DMS79 (cell line): ENCODE data around the gene ACSL6.

ENCODE experiments used
- DNase-seq: peaks from one replicate; lab custom pipeline; 2025; lab: John Stamatoyannopoulos, UW

Gene ACSL6

DNA sequence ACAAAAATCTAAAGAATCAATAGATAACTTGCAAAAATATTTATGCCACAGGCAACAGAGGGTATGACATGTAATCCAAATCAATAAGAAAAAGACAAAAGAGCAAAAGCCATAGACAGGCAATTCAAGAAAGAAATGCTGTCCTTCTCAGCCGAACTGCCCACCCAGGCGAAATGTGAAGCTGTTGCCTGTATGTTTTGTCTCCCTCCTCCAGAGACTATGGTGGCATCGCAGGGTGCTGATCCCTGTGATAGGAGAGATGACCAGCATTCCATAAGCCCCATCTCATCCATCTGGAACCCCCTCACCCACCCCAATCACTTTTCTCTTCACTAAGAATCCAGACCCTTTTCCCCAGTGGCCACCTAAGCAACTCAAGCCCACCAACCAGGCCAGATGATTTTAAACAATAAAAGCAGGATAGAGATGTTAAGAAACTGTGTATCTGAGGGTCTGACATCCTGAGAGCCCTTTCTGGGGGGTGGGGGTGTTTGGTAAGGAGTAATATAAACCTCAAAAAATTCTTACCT is 5.3 kb upstream of the ACSL6 start:
- no peak for DNase-seq

GRCh38 chr5:132013711-132014110 is 2.3 kb upstream of the ACSL6 start:
- no peak for DNase-seq

GRCh38 chr5:132013006-132013689 is 1.7 kb upstream of the ACSL6 start:
- no peak for DNase-seq

DNA sequence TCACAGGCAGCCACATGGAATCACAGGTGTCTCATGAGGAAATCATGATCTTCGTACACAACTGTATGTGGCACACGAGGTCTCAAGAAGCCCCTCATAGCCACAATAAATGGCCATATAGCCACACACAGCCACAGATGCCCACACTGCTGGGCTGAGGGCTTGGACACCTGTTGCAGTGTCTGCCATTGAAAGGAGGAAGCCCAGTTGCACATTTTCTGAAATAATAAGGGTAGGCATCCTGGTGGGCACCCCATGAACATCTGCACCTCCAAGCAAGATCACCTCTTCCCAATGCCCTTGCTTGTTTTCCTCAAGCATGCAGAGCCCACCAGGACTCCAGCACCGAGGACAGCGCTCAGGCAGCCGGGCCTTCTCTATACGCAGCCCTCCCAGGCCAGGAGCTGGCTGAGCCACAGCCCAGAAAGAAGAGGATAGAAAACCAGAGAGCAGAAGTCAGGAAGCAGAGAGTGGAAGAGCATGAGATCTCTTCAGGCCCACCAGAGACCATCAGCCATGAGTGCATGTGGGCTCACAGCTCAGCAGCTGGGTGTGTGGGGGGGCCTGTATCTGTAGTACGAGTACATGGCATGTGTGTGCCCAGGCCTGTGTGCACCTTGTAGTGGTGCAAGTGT is 1.0 kb upstream of the ACSL6 start:
- no peak for DNase-seq

DNA sequence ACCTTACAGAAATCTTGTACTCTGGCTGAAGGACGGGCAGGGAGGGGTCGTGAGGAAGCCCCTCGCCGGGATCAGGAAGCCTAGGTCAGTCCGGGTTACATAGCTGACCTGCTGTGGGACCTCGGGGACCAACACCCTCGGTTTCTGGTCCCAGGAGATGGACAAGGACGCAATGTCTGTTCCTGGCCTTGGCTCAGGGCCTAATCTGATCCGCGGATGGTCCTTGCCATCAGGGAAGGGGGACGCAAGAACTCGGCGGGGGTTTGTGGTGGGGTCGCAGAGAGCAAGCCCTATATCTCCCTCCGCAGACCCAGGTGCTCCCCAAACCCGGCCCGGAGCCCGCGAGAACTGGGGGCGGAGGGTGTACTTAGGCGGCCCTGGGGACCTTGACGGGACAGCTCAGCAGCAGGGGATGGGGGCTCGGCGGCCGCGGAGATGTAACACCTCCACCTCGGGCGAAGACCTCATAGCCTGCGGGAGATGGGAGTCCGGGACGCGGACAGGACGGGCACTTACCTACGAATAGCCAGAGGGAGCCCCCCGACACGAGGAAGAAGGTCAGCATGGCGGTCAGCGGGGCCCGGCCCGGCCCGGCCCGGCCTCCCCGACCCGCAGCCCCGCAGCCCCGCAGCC is 353 bp downstream of the ACSL6 start:
- no peak for DNase-seq

GRCh38 chr5:132010645-132010988 is 841 bp downstream of the ACSL6 start:
- DNase-seq = no peak

DNA sequence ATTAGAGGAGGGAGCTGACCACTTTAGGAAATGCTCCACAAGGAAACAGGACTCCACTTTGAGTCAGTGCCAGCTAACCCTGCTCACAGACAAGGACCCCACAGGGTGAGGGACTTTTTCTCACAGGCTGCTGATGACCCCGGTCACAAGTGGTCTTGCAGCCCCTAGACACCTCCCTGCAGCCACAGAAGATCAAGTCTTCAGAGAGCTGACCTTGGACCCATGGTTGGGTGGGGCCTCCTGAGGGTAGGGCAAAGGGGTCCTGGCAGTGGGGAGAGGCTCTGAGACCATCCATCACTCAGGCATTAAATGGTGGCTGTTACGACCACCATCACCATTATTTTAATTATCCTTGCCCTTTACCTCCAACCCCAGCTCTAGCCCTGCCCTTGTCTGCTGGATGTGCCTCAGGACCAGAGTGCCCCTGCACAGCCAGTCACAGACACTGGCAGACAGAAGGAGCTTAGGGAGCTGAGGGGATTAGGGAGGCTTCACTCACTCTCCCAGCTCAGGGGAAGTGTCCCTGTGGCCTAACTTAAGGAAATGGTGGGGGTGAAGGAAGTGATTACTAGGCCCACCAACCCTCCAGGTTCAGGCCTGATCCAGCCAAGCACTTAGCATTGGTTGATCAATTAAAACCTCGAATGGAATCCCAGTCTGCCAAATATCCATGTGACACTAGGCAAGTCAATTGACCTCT is 1.6 kb downstream of the ACSL6 start:
- no peak for DNase-seq

GRCh38 chr5:132008961-132009680 is 2.3 kb downstream of the ACSL6 start:
- DNase-seq = no peak

GRCh38 chr5:132008163-132008473 is 3.3 kb downstream of the ACSL6 start:
- no peak for DNase-seq

DNA sequence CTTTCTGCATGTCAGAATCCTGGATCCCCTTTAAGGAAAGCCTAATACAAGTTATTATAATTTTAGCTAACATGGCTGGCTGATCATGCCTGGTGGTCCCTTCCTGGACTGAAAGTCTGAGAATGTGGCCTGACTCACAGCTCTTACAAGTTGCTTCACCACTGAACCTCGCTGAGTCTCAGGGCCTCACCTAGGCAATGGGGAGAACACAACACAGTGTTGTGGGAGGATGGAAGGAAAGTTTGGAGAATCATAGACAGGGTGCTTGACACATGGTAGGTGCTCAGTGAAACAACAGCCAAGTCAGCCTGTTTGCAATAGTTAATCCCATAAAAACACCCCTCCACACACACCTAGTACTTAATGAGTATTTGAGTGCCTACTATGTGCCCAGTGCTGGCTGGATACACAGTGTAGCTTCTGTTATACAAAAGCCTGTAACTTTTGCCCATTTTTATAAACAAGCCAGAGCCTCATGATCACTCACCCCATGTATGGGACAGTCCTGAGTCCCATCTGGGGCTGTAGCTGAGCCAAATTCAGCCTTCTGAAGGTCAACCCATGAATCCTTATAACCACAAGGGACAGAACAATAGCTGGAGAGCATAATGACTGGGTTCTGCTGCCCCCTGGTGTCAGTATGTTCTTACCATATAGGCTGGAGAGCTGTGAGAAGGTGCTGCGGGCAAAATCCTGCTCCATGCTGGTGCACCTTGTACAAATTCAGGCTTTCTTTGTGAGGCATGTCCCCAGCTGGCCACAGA is 3.9 kb downstream of the ACSL6 start:
- DNase-seq = no peak

- no peak for DNase-seq
These were observed 4.9 kb downstream of the ACSL6 start for GRCh38 chr5:132006331-132007120.

- no peak for DNase-seq
These were observed 5.9 kb downstream of the ACSL6 start for GRCh38 chr5:132005591-132005990.

DNA sequence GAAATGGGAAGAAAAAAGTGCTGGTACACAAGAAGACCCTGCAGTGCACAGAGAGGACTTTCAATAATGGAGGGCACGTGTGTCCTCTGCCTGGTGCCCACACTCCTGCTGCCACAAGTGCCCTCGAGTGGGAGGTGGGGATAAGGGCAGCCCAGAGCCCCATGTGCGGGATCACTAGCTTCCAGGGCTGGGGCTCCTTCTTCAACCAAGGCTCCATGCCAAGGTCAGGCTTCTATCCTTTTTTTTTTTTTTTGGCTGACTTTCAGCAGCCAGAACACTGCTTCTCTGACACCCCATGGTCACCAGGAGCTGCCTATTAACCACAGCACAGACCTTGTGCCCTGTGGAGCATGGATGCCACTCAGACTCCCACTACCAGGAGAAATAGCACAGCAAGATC is 7.5 kb downstream of the ACSL6 start:
- no peak for DNase-seq

- DNase-seq = no peak
These were observed 8.2 kb downstream of the ACSL6 start for GRCh38 chr5:132003170-132003744.

DNA sequence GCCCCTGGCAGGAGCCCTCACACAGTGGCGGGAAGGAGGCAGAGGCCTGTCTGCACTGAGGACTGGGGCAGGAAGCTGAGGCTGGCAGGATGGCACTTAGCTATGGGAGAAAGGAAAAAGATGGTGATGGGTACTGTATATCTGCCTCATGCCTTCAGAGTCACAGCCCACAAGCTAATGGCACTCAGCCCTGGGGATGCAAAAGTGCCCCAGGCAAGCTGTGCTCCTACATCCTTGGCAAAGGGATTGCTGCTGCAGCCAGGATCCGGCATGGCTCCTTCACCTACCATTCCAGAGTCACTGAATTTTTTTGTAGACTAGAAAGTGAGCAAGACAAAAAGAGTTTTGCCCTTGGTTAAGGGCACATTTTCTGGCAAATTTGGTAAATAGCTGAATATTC is 8.7 kb downstream of the ACSL6 start:
- no peak for DNase-seq

DNA sequence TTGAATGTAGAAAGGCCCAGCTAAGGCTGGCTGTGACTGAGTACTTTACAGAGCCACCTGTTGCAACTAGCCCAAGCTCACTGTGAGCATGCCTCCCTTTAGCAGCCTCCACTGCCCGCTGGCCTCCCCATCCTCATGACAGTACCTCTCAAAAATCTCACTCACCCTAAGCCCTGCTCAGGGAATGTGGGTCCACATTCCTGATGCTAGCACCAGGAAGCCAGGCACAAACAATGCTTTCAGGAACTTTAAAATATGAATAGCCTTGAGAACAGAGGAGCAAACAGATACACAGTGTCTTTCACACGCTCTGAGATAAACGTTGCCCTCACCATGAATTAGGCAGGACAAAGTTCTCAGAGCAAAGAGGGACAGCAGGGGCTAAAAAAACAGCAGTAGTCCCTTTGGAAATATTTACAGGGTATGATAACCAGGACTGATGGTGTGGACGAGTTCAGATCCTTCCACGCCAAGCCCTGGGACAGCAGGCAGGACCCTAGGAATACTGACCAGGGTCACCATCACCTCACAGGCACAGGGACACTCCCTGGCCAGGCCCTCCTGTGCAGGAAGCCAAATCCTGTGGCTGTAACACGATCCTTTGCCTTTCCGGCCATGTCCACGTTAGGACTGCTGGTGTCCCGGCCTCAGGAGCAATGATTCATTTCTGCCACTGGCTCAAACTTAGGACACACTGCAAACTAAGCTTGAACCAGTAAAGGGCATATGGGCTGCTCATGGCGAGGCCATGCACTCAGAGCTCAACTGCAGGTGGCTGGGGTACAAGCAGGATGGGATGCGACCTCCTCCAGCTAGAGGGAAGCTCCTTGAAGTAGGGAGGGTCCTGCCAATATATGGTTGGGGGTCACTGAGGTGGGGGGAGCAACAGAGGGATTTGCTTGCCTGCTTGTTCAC is 9.6 kb downstream of the ACSL6 start:
- no peak for DNase-seq

DNA sequence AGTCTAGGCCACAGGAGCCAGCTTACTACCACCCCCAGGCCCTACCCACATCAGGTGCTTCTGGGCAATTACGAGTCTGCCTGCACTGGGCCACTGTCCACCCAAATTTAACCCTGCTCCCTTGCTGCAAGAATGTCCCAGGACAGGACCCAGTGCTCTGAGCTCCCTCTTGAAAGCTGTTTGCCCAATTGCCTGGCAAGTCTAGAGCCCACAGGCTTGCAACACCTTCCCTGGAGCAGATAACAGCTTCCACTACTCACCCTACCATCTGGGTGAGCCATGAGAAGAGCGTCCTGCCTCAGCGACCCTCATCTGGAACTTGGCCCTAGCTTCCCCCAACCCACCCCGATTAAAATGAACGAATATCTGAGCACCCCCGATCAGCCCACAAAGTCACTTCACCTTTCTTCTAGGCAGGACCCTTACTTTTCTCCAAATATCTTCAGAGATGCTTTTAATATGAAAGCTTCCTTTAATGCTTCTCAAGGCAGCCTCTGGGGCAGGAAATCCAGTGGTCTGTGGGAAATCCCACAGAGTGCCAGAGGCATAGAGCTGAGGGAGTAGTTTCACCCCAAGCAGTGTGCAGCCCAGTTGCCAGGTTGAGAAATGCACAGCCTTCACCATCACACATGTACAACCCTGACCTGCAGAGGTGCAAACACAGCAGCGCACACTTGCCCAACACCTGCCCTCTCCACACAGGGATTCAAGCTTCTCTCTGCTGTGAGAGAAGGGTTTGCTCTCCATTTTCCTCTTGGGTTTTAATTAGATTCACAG is 10.6 kb downstream of the ACSL6 start:
- DNase-seq = no peak

GRCh38 chr5:132000241-132000490 is 11.3 kb downstream of the ACSL6 start:
- DNase-seq = no peak
